Stimulated activated CD8-positive, alpha-beta memory T cell treated with anti-CD3 and anti-CD28 coated beads, Interleukin-4, amount 100 ng/mL, for 24 hours (primary cell): Measurements from ENCODE around the gene HEXIM1.
"Not testable (repeated sequence)": the region's sequence is repeated elsewhere in the genome, so short reads cannot be mapped to it uniquely, and the experiment has no call there.

ENCODE experiments used
- DNase-seq: peaks from one replicate; pipeline ENCODE4 v3.0.0-alpha.2; 2020; ENCODE audit warnings: low read depth

Gene HEXIM1

GRCh38 chr17:45113424-45113754, 34.9 kb upstream of the HEXIM1 start:
- DNase-seq = no peak

GRCh38 chr17:45114117-45114932, 34.0 kb upstream of the HEXIM1 start:
- no peak for DNase-seq

- no peak for DNase-seq
Measured at GRCh38 chr17:45115015-45115625, 33.2 kb upstream of the HEXIM1 start.

GRCh38 chr17:45115871-45116270, 32.4 kb upstream of the HEXIM1 start:
- no peak for DNase-seq

GRCh38 chr17:45116434-45117016, 31.8 kb upstream of the HEXIM1 start:
- DNase-seq = no peak

GRCh38 chr17:45117334-45117733, 30.9 kb upstream of the HEXIM1 start:
- DNase-seq = no peak

GRCh38 chr17:45117848-45118646, 30.2 kb upstream of the HEXIM1 start:
- no peak for DNase-seq

GRCh38 chr17:45118691-45119090, 29.6 kb upstream of the HEXIM1 start:
- no peak for DNase-seq

- no peak for DNase-seq
Measured at GRCh38 chr17:45119964-45120363, 28.3 kb upstream of the HEXIM1 start.

GRCh38 chr17:45120558-45120957, 27.7 kb upstream of the HEXIM1 start:
- no peak for DNase-seq

- DNase-seq = no peak
Measured at GRCh38 chr17:45121055-45121454, 27.2 kb upstream of the HEXIM1 start.

GRCh38 chr17:45123076-45123770, 25.1 kb upstream of the HEXIM1 start:
- DNase-seq = no peak

- no peak for DNase-seq
Measured at GRCh38 chr17:45123930-45124796, 24.1 kb upstream of the HEXIM1 start.

- DNase-seq = not testable (repeated sequence)
Measured at GRCh38 chr17:45124797-45125122, 23.5 kb upstream of the HEXIM1 start.

- DNase-seq = no peak
Measured at GRCh38 chr17:45125509-45125908, 22.8 kb upstream of the HEXIM1 start.

GRCh38 chr17:45127207-45127547, 21.1 kb upstream of the HEXIM1 start:
- DNase-seq = no peak

- DNase-seq = no peak
Measured at GRCh38 chr17:45127548-45128300, 20.6 kb upstream of the HEXIM1 start.

GRCh38 chr17:45128331-45128730, 19.9 kb upstream of the HEXIM1 start:
- DNase-seq = no peak

GRCh38 chr17:45128989-45129388, 19.3 kb upstream of the HEXIM1 start:
- no peak for DNase-seq

GRCh38 chr17:45129426-45129939, 18.8 kb upstream of the HEXIM1 start:
- DNase-seq = no peak
